GM19035 (cell line): ENCODE results near the gene PIK3R1.

Experiments
- ATAC-seq: cut with Tn5 transposase; IDR thresholded peaks from one replicate; pipeline ENCODE4 v1.9.1; 2021; ENCODE audit not compliant: unreplicated experiment

Gene PIK3R1

GRCh38 chr5:68267066-68267465, 51.5 kb downstream of the PIK3R1 start:
- ATAC-seq = no peak

- ATAC-seq = no peak
Measured at GRCh38 chr5:68268101-68268851, 52.7 kb downstream of the PIK3R1 start.

- ATAC-seq = no peak
Measured at GRCh38 chr5:68268852-68269130, 53.2 kb downstream of the PIK3R1 start.

GRCh38 chr5:68269820-68270219, 54.3 kb downstream of the PIK3R1 start:
- no peak for ATAC-seq

GRCh38 chr5:68270399-68270975, 54.9 kb downstream of the PIK3R1 start:
- ATAC-seq = no peak

- no peak for ATAC-seq
Measured at GRCh38 chr5:68271124-68271523, 55.6 kb downstream of the PIK3R1 start.

- ATAC-seq = no peak
Measured at GRCh38 chr5:68272289-68272688, 56.7 kb downstream of the PIK3R1 start.

GRCh38 chr5:68273717-68274409, 58.3 kb downstream of the PIK3R1 start:
- ATAC-seq = no peak

GRCh38 chr5:68274847-68275651, 59.5 kb downstream of the PIK3R1 start:
- peak; percentile 55 for ATAC-seq

- ATAC-seq = no peak
Measured at GRCh38 chr5:68276740-68277139, 61.2 kb downstream of the PIK3R1 start.

- no peak for ATAC-seq
Measured at GRCh38 chr5:68277431-68277830, 61.9 kb downstream of the PIK3R1 start.

GRCh38 chr5:68279984-68280383, 64.4 kb downstream of the PIK3R1 start:
- no peak for ATAC-seq

- ATAC-seq = no peak
Measured at GRCh38 chr5:68282001-68282400, 66.4 kb downstream of the PIK3R1 start.

GRCh38 chr5:68283766-68284165, 68.2 kb downstream of the PIK3R1 start:
- ATAC-seq = no peak

GRCh38 chr5:68285075-68285840, 69.7 kb downstream of the PIK3R1 start:
- ATAC-seq = peak; percentile 28

GRCh38 chr5:68285851-68286611, 70.5 kb downstream of the PIK3R1 start:
- no peak for ATAC-seq

GRCh38 chr5:68286612-68286912, 71.0 kb downstream of the PIK3R1 start:
- no peak for ATAC-seq

- no peak for ATAC-seq
Measured at GRCh38 chr5:68287631-68287975, 72.0 kb downstream of the PIK3R1 start.

GRCh38 chr5:68287976-68288706, 72.6 kb downstream of the PIK3R1 start:
- ATAC-seq = peak; percentile 73

GRCh38 chr5:68288707-68289134, 73.2 kb downstream of the PIK3R1 start:
- peak; percentile 21 for ATAC-seq
